H1 (cell line): ENCODE results near the gene NELFB. TPM values are rescaled to one million over a fixed set of nuclear protein-coding genes. Genes with fewer than 3 reads are reported as not detected.

Experiments
- CHD7 ChIP-seq: fragments of 300-600 bp; sonication (generic); IDR thresholded peaks from 2 replicates; pipeline ENCODE4 v1.7.1; 2012; ENCODE audit warnings: low read length, moderate library complexity, mild to moderate bottlenecking, inconsistent platforms; ENCODE audit not compliant: insufficient replicate concordance
- polyA plus RNA-seq, 7 experiments: library from polyadenylated mRNA; depleted of rRNA in 3 of 7; stranded (reverse) in 5 of 7; unstranded in 2 of 7; fragments of >200 nt in 5 of 7; fragments of 200-250 nt in 2 of 7; gene quantifications; 1 replicate in 5 of 7; 2 replicates in 1 of 7; 4 replicates in 1 of 7; pipeline versions ENCODE4 v1.2.1 to v1.2.3, GENCODE V29; 2011 to 2013; ENCODE audit warnings: missing spikeins in 2 of 7, mixed read lengths in 2 of 7
- total RNA-seq: library from RNA; stranded (reverse); fragmentation: NEBNext Ultra II Directional; extraction: Animal tissue kit (Norgen Biotek cat#: 25700); gene quantifications from 2 replicates; pipeline ENCODE4 v1.2.1, GENCODE V29; 2021

The NELFB gene
- total and polyA plus RNA-seq, 2 of the 8 experiments (the other 6 are each of a cell fraction or from before 2014, with no cell fraction given): 57.6 to 78.0 TPM

GRCh38 chr9:137317718-137318511, 62.8 kb downstream of the NELFB start (continued):
- TF ChIP-seq CHD7: no peak
